ENCODE results near the gene FMO2.

FMO2 gene

GRCh38 chr1:171256940-171257606 is 72.0 kb downstream of the FMO2 start:
- Histone ChIP-seq H4K20me1 (ENCODE audit: insufficient read depth, low read length) (no peaks in the 10 kb centered on the region), H3K79me2 (ENCODE audit: low read length) (no peaks in the 10 kb centered on the region), H3K4me2 (ENCODE audit: low read depth, low read length) (peak overlapping the region; percentile 21), H3K27ac (ENCODE audit: low read length) (peak overlapping the region; percentile 55; the same call in 1 of the 2 replicates), H3K4me1 (ENCODE audit: low read length) (peaks cover 62% of the 10 kb centered on the region), H3K27me3 (replicated peaks; ENCODE audit: insufficient read depth, low read length) (no peaks in the 10 kb centered on the region), H2AFZ (ENCODE audit: low read length) (0 out of 2 replicates have a peak overlapping the region, but pooled peaks have one; percentile 8), H3K36me3 (replicated peaks; ENCODE audit: insufficient read depth, low read length) (no peaks in the 10 kb centered on the region), H3K9me2 (replicated peaks; ENCODE audit: insufficient read depth, low read length) (no peaks in the 10 kb centered on the region), H3K9ac (ENCODE audit: low read length) (no peak overlapping the region), H3K9me3 (replicated peaks; ENCODE audit: insufficient read depth, low read length) (no peaks in the 10 kb centered on the region), H3K4me3 (ENCODE audit: low read length) (no peak overlapping the region), H3F3A (ENCODE audit: insufficient read depth, low read length) (peaks cover 32% of the 10 kb centered on the region)
- DNase-seq = no peak
- TF ChIP-seq EZH2phosphoT487 (IDR thresholded peaks at IDR 0.05; ENCODE audit: low read length) = no peak
- TF ChIP-seq, protein P1, sequence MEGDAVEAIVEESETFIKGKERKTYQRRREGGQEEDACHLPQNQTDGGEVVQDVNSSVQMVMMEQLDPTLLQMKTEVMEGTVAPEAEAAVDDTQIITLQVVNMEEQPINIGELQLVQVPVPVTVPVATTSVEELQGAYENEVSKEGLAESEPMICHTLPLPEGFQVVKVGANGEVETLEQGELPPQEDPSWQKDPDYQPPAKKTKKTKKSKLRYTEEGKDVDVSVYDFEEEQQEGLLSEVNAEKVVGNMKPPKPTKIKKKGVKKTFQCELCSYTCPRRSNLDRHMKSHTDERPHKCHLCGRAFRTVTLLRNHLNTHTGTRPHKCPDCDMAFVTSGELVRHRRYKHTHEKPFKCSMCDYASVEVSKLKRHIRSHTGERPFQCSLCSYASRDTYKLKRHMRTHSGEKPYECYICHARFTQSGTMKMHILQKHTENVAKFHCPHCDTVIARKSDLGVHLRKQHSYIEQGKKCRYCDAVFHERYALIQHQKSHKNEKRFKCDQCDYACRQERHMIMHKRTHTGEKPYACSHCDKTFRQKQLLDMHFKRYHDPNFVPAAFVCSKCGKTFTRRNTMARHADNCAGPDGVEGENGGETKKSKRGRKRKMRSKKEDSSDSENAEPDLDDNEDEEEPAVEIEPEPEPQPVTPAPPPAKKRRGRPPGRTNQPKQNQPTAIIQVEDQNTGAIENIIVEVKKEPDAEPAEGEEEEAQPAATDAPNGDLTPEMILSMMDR (IDR thresholded peaks at IDR 0.05; ENCODE audit: low read length) = no peak
- no peak for TF ChIP-seq EZH2 (optimal IDR thresholded peaks at IDR 0.05; ENCODE audit: low read depth, low read length)

GRCh38 chr1:171257607-171258076 is 72.5 kb downstream of the FMO2 start:
- no peaks in the 10 kb centered on the region for H3K27me3 ChIP-seq (replicated peaks; ENCODE audit: insufficient read depth, low read length)
- peaks cover 26% of the 10 kb centered on the region for H3F3A ChIP-seq (ENCODE audit: insufficient read depth, low read length)
- H3K4me3 ChIP-seq (ENCODE audit: low read length) = no peak overlapping the region
- no peaks in the 10 kb centered on the region for H3K9me3 ChIP-seq (replicated peaks; ENCODE audit: insufficient read depth, low read length)
- H3K9ac ChIP-seq (ENCODE audit: low read length) = no peak overlapping the region
- DNase-seq = peak; percentile 88
- H3K79me2 ChIP-seq (ENCODE audit: low read length) = no peaks in the 10 kb centered on the region
- H3K27ac ChIP-seq (ENCODE audit: low read length) = peak overlapping the region; percentile 55; the same call in 1 of the 2 replicates
- H2AFZ ChIP-seq (ENCODE audit: low read length) = 0 out of 2 replicates have a peak overlapping the region, but pooled peaks have one; percentile 8
- TF ChIP-seq EZH2 (optimal IDR thresholded peaks at IDR 0.05; ENCODE audit: low read depth, low read length) = no peak
- TF ChIP-seq, protein P1 (IDR thresholded peaks at IDR 0.05; ENCODE audit: low read length) = no peak
- no peak for TF ChIP-seq EZH2phosphoT487 (IDR thresholded peaks at IDR 0.05; ENCODE audit: low read length)
- no peaks in the 10 kb centered on the region for H4K20me1 ChIP-seq (ENCODE audit: insufficient read depth, low read length)
- no peaks in the 10 kb centered on the region for H3K36me3 ChIP-seq (replicated peaks; ENCODE audit: insufficient read depth, low read length)
- peak overlapping the region; percentile 21 for H3K4me2 ChIP-seq (ENCODE audit: low read depth, low read length)
- H3K9me2 ChIP-seq (replicated peaks; ENCODE audit: insufficient read depth, low read length) = no peaks in the 10 kb centered on the region
- peaks cover 58% of the 10 kb centered on the region for H3K4me1 ChIP-seq (ENCODE audit: low read length)

DNA sequence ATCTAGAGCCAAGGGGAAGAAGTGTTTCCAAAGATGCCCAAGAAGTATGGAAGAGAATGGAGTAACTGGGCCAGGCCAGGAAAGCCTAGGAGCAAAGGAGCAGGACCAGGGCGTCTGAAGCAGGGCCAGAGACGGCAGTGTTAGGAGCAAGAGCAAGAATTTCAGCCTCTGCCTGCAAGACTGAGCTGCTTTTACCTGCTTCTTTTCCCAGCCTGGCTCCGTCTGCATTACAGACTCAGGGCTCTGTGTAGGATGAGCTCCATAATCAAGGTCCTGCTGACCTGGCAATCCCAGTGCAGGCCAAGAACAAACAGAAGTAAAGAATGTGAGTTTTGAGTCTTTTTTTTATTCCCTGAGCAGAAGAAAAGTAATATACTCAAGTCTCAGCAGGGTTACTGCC is 73.3 kb downstream of the FMO2 start:
- TF ChIP-seq EZH2 (optimal IDR thresholded peaks at IDR 0.05; ENCODE audit: low read depth, low read length) (no peak), EZH2phosphoT487 (IDR thresholded peaks at IDR 0.05; ENCODE audit: low read length) (no peak)
- TF ChIP-seq, protein P1 (IDR thresholded peaks at IDR 0.05; ENCODE audit: low read length) = no peak
- H2AFZ ChIP-seq (ENCODE audit: low read length) = no peak overlapping the region
- H3K27ac ChIP-seq (ENCODE audit: low read length) = no peak overlapping the region
- H3K4me1 ChIP-seq (ENCODE audit: low read length) = peaks cover 50% of the 10 kb centered on the region
- no peak overlapping the region for H3K9ac ChIP-seq (ENCODE audit: low read length)
- no peak overlapping the region for H3K4me3 ChIP-seq (ENCODE audit: low read length)
- no peaks in the 10 kb centered on the region for H3K9me2 ChIP-seq (replicated peaks; ENCODE audit: insufficient read depth, low read length)
- no peak overlapping the region for H3K4me2 ChIP-seq (ENCODE audit: low read depth, low read length)
- H3K79me2 ChIP-seq (ENCODE audit: low read length) = no peaks in the 10 kb centered on the region
- DNase-seq = no peak
- no peaks in the 10 kb centered on the region for H4K20me1 ChIP-seq (ENCODE audit: insufficient read depth, low read length)
- no peaks in the 10 kb centered on the region for H3K36me3 ChIP-seq (replicated peaks; ENCODE audit: insufficient read depth, low read length)
- no peaks in the 10 kb centered on the region for H3K9me3 ChIP-seq (replicated peaks; ENCODE audit: insufficient read depth, low read length)
- peaks cover 19% of the 10 kb centered on the region; the same call in 1 of the 2 replicates for H3F3A ChIP-seq (ENCODE audit: insufficient read depth, low read length)
- H3K27me3 ChIP-seq (replicated peaks; ENCODE audit: insufficient read depth, low read length) = no peaks in the 10 kb centered on the region
